NCI-H128 (cell line): Measurements from ENCODE around the gene PRKG1.

Experiments used
- DNase-seq: peaks from one replicate; lab custom pipeline; 2025; ENCODE audit not compliant: unreplicated experiment; lab: John Stamatoyannopoulos, UW

The PRKG1 gene

GRCh38 chr10:51952056-51952455 is 877.8 kb downstream of the PRKG1 start:
- DNase-seq = no peak

- DNase-seq = no peak
Observed at GRCh38 chr10:51955696-51956095, 881.4 kb downstream of the PRKG1 start.

GRCh38 chr10:51956822-51957221 is 882.5 kb downstream of the PRKG1 start:
- no peak for DNase-seq

- DNase-seq = no peak
Observed at GRCh38 chr10:51960494-51960895, 886.2 kb downstream of the PRKG1 start.

- DNase-seq = no peak
Observed at GRCh38 chr10:51961401-51961800, 887.1 kb downstream of the PRKG1 start.

GRCh38 chr10:51964630-51965029 is 890.3 kb downstream of the PRKG1 start:
- no peak for DNase-seq

GRCh38 chr10:51965451-51965850 is 891.2 kb downstream of the PRKG1 start:
- DNase-seq = no peak

- DNase-seq = no peak
Observed at GRCh38 chr10:51972733-51973346, 898.6 kb downstream of the PRKG1 start.

- no peak for DNase-seq
Observed at GRCh38 chr10:51980752-51981151, 906.5 kb downstream of the PRKG1 start.

GRCh38 chr10:51981731-51982130 is 907.4 kb downstream of the PRKG1 start:
- DNase-seq = no peak

- no peak for DNase-seq
Observed at GRCh38 chr10:51983481-51983880, 909.2 kb downstream of the PRKG1 start.

GRCh38 chr10:51985336-51985735 is 911.0 kb downstream of the PRKG1 start:
- no peak for DNase-seq

GRCh38 chr10:51986516-51986915 is 912.2 kb downstream of the PRKG1 start:
- no peak for DNase-seq

GRCh38 chr10:51993475-51993874 is 919.2 kb downstream of the PRKG1 start:
- DNase-seq = no peak

GRCh38 chr10:51999096-51999495 is 924.8 kb downstream of the PRKG1 start:
- no peak for DNase-seq

GRCh38 chr10:52004342-52004949 is 930.2 kb downstream of the PRKG1 start:
- no peak for DNase-seq

- DNase-seq = no peak
Observed at GRCh38 chr10:52007091-52007490, 932.8 kb downstream of the PRKG1 start.

GRCh38 chr10:52011118-52011517 is 936.8 kb downstream of the PRKG1 start:
- no peak for DNase-seq

GRCh38 chr10:52019077-52019555 is 944.8 kb downstream of the PRKG1 start:
- DNase-seq = no peak

- no peak for DNase-seq
Observed at GRCh38 chr10:52019656-52020055, 945.4 kb downstream of the PRKG1 start.

- DNase-seq = no peak
Observed at GRCh38 chr10:52020173-52020572, 945.9 kb downstream of the PRKG1 start.

- DNase-seq = no peak
Observed at GRCh38 chr10:52020702-52021101, 946.4 kb downstream of the PRKG1 start.
